HT-29 (cell line): ENCODE data around the gene TTPAL. TPM values are rescaled to one million over a fixed set of nuclear protein-coding genes. Genes with fewer than 3 reads are reported as not detected.

Source experiments
- DNase-seq: peaks from one replicate; pipeline ENCODE4 v3.0.0-alpha.2; 2015; ENCODE audit warnings: low spot score
- total RNA-seq: library from RNA; depleted of rRNA; stranded (reverse); fragments of >200 nt; shearing (Covaris generic); gene quantifications from 2 replicates; pipeline ENCODE4 v1.2.3, GENCODE V29; 2014

TTPAL gene
- total RNA-seq, 1 experiment from 2014 or later, result 4.7 TPM

GRCh38 chr20:44439318-44439717 lies 36.4 kb upstream of the TTPAL start:
- DNase-seq, result no peak

DNA sequence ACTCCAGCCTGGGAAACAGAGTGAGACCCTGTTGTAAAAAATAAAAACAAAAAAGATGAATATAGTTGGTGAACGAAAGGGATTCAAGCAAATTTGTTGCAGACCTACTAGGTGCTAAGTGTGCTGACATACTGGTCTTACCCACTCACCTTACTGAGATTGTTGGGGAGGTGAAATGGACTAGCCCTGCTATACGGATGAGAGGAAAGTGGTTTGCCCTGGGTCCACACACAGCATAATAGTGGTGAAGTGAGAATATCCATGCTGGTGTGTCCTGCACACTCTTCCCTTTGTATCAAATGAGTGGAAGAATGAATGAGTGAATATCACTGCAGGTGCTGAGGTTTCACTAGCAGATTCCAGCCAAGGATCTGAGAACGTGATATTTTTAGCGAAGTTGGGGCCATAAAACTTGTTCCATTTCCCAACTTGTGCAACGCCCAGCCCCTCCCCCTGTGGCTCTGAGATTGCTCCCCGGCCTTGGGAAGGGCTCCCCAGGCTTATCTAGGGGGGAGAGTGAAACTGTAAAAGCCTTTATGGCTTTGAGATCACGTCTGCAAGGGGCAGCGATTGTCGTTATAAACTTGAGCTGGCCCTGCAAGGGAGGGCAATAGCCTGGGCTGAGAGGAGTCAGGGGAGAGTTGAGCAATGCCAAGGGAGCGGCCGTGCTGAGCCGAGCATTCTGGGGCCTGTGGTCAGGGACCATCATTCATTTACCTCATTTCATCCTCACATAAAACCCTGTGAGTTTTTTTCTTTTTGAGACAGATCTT lies 33.2 kb upstream of the TTPAL start:
- no peak for DNase-seq

DNA sequence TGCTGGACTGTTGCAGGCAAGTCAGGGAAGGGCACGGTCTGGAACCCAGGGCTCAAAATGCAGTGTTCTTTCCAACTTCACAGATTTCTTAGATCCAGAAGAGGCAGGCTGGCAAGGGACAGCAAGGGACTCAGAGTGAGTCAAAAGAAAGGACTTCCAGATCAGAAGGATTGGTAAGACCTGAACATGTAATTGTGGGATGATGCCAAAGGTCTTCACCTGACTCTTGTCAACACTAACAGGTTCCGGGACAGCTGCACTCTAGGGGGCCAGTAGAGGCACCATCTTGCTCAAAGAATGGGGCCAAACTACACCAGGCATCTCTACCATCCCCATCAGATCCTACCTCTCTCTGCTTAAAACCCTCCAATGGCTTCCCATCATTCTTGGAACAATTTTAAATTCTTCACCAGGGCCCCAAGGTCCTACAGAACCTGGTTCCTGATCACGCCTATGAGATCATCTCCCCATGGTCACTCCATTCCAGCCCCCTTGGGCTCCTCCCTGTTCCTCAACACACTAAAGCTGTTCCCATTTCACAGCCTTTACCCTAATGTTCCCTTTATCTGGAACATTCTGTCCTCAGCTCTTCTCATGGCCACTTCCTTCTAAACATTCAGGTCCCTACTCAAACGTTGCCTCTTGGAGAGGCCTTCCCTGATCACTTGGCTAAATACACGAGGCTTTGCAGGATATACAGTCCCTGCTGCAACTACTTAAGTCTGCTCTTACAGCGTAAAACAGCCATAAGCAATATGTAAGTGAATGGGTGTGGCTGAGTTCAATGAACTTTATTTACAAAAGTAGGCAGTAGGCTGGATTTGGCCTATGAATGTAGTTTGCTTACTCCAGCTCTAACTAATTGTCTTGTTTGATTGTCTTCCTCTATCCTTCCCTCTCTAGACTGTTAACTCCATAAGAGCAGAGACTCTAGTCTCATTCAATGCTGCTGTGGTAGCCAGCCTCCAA lies 29.6 kb upstream of the TTPAL start:
- no peak for DNase-seq

- no peak for DNase-seq
These were observed 27.8 kb upstream of the TTPAL start for GRCh38 chr20:44447827-44448419.

- DNase-seq, result peak; percentile 35
These were observed 26.7 kb upstream of the TTPAL start for GRCh38 chr20:44448753-44449546.

DNA sequence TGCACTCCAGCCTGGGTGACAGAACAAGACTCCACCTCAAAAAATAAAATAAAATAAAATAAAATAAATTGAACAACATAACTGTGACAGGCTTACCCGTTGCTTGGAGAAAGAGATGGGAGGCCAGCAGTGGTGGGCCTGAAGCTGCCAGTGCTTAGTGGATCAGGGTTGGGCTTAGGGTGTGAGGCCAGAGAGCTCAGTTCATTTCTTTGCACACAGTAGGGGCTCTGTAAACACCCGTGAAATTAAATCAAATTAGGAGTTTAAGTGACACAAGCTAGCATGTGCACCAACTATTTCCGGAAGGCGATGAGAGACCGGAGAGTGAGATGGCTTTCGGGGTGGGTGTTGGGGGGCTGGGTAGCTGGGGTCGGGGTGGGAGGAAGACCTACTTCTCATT lies 25.8 kb upstream of the TTPAL start:
- DNase-seq, result no peak

DNA sequence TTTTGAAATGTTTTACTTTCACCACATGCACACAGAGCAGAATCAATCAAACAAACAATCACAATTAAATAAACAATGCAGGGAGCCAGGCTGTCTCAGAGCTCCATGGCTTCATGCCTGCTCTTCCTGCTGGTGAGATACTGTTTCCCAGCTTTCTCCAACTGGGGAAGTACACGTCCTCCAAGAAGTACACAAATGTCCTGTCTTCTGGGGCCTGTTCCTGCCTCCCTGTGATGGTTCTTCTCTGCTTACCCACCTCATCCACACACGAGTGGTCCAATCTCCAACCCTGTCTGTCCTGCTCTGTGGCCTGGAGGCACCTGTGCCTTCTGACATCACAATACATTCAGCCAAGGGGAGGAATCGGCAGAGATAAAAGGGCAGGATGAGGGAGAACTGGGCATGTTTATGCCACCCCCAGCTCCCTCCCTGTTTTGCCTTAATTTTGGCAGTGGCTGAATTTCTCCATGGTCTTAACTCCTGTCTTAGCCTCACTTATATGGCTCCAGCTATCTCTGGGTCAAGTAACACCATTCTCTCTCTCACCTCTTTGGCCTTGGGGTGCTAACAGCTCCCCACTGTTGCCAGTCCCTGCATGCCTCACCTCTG lies 25.3 kb upstream of the TTPAL start:
- no peak for DNase-seq

DNA sequence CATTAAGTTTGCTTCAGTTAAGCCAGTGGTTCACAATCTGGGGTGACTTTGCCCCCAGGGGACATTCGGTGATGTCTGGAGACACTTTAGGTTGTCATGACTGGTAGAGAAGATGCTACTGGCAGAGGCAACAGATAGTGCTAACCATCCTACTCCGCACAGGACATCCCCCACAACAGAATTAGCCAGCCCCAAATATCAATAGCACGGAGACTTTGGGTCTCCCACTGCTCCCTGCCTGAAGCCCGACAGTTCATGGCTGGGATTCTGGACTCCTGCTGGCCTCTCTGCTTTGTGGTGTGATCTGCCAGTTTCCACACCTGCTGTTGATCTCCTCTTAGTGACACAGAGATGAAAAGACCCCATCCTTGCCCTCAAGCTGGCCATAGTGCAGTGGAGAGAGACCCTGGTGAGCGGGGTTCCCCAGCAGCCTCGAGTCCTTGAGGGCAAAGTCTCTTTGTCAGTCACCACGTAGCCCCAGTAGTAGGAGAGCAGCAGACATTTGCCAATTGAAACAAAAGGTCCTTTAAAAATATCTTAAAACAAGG lies 24.7 kb upstream of the TTPAL start:
- no peak for DNase-seq

GRCh38 chr20:44454306-44454963 lies 21.2 kb upstream of the TTPAL start:
- no peak for DNase-seq

- DNase-seq, result no peak
These were observed 20.5 kb upstream of the TTPAL start for GRCh38 chr20:44455126-44455525.

- DNase-seq, result no peak
These were observed 19.1 kb upstream of the TTPAL start for GRCh38 chr20:44456611-44457010.

DNA sequence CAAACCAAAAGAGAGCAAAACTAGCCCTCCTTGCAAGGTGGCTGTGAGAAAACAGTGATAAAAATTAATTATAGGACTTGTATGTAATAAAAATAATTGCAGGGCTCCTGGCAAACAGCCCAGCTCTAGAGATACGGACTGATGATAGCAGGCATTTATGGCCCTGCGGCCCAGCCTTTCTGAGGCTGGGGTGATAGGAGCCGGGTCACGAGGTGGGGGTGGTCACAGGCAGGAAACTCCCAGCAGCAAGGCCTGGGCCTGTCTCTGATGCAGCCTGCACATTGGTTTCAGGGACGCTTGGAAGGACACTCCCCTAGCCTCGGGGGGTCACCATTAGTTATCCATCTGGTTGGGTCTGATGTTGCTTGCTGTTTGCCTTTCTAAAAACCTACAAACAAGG lies 18.7 kb upstream of the TTPAL start:
- peak; percentile 44 for DNase-seq

DNA sequence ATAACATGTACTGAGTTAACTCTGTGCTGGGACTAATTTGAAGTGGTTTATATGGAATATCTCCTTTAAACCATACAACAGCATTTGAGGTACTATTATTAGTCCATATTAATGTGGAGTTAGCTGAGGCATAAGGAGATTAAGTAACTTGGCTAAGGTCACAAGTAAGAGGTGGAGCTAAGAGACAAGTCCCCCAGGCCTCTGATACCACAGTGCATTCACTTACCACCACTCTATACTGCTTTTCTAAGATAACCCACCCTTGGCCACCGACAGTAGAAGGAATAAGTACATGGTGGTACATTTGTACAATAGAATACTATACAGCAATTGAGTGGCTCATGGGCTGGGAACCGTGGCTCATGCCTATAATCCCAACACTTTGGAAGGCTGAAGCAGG lies 16.4 kb upstream of the TTPAL start:
- DNase-seq, result no peak

GRCh38 chr20:44460795-44461141 lies 14.9 kb upstream of the TTPAL start:
- DNase-seq, result peak; percentile 87

- DNase-seq, result no peak
These were observed 14.4 kb upstream of the TTPAL start for GRCh38 chr20:44461142-44461802.

- DNase-seq, result no peak
These were observed 13.9 kb upstream of the TTPAL start for GRCh38 chr20:44461803-44462174.

DNA sequence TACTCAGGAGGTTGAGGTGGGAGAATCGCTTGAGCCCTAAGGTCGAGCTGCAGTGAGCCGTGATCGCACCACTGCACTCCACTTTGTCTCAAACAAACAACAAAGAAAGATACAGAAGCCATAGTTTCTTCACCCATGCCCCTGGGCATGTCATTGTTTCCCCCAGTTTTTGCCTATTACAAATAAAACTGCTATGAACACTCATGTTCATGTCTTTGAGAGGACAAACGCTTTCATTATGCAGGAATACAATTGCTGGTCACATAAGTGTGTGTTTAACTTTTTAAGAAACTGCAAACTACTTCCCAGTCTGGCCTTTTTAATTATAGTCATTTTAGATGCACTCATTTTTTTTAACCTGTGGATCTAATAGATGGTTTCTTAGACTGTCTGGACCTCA lies 12.2 kb upstream of the TTPAL start:
- DNase-seq, result no peak

GRCh38 chr20:44464514-44464913 lies 11.2 kb upstream of the TTPAL start:
- no peak for DNase-seq

DNA sequence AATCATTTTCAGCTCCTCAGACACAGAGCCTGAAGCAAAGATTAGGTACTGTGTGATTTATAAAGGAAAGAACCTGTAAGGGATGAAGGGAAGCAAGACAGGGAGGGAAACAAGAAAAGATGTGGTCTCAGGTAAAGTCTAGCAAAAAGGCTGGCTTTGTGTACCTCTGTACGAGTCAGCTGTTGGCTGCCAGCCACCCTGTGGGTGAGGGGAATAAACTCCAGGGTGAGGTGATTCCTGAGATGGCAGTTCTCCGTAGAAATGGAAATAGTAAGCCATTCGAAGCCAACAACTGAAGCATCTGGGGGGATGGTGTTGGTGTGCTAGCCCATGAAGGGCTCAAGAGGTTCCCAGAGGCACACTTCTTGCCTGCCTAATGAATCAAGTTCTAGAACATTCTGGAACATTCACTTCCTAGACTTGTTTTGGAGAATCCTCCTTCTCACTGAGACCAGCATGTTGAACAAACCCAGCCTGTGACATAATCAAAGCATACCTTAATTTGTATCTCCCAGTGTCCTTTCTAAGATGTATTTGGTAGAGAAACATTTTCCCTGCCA lies 10.6 kb upstream of the TTPAL start:
- DNase-seq, result no peak
